ENCODE data around the gene BABAM2.

DNA sequence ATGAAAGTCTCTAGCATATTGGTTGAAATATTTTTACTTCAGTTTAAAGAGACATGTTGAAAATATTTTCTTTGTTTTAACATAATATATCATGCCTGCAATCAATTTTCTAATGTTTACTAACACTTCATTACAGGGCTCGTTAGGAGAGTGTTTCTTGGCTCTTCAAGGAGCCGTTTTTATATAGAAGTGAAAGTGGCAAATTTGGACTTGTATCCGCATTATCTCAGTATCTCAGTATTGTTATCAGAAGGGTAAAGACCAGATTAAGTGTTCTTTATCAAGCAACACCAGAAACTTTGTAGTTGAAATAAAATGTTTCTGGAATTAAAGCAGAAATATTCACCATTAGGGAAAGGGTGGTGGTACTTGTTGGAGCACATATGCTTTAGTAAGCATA is 97.8 kb downstream of the BABAM2 start:
- TF ChIP-seq, protein P1, sequence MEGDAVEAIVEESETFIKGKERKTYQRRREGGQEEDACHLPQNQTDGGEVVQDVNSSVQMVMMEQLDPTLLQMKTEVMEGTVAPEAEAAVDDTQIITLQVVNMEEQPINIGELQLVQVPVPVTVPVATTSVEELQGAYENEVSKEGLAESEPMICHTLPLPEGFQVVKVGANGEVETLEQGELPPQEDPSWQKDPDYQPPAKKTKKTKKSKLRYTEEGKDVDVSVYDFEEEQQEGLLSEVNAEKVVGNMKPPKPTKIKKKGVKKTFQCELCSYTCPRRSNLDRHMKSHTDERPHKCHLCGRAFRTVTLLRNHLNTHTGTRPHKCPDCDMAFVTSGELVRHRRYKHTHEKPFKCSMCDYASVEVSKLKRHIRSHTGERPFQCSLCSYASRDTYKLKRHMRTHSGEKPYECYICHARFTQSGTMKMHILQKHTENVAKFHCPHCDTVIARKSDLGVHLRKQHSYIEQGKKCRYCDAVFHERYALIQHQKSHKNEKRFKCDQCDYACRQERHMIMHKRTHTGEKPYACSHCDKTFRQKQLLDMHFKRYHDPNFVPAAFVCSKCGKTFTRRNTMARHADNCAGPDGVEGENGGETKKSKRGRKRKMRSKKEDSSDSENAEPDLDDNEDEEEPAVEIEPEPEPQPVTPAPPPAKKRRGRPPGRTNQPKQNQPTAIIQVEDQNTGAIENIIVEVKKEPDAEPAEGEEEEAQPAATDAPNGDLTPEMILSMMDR (IDR thresholded peaks at IDR 0.05), result no peak
- no peak for TF ChIP-seq POLR2A (IDR thresholded peaks at IDR 0.05)

Data from thyroid gland (tissue), 4 donors.